HepG2 (cell line): ENCODE results near the gene IGF2BP1. TPM values are rescaled to one million over a fixed set of nuclear protein-coding genes. Genes with fewer than 3 reads are reported as not detected.

Source experiments
- AFF4 ChIP-seq: sonication (generic); formaldehyde crosslinking; IDR thresholded peaks from 2 replicates; pipeline ENCODE4 v1.4.0; 2020; ENCODE audit warnings: missing genetic modification reagents
- CBX2 ChIP-seq, 2 experiments: fragments of 200-600 bp in 1 of 2; sonication (generic); formaldehyde crosslinking in 1 of 2; IDR thresholded peaks; 2 replicates each; pipeline versions ENCODE4 v1.7.0 to v1.8.1; 2018 to 2022; ENCODE audit warnings: low read depth in 2 of 2, low read length in 1 of 2, mild to moderate bottlenecking in 1 of 2, missing genetic modification reagents in 1 of 2
- GFI1 ChIP-seq: sonication (generic); formaldehyde crosslinking; IDR thresholded peaks from 2 replicates; pipeline ENCODE4 v1.5.0; 2020; ENCODE audit warnings: missing genetic modification reagents, mild to moderate bottlenecking, borderline replicate concordance
- GTF2F1 ChIP-seq: fragments of 150-350 bp; IDR thresholded peaks from 2 replicates; pipeline ENCODE4 v1.6.1; 2014; ENCODE audit warnings: low read length
- HDAC2 ChIP-seq: sonication (generic); formaldehyde crosslinking; IDR thresholded peaks from 2 replicates; pipeline ENCODE4 v1.4.0; 2020; ENCODE audit warnings: missing genetic modification reagents
- HMGXB4 ChIP-seq, 2 experiments: sonication (generic) in 1 of 2; formaldehyde crosslinking in 1 of 2; IDR thresholded peaks; 2 replicates each; pipeline versions ENCODE4 v1.4.0 to v1.6.1; 2018 to 2020; ENCODE audit warnings: missing genetic modification reagents in 2 of 2, borderline replicate concordance in 1 of 2, low read depth in 1 of 2, mild to moderate bottlenecking in 1 of 2, missing biosample characterization in 1 of 2
- JDP2 ChIP-seq: sonication (generic); formaldehyde crosslinking; IDR thresholded peaks from 2 replicates; pipeline ENCODE4 v1.8.1; 2022; ENCODE audit warnings: missing genetic modification reagents, borderline replicate concordance
- MXD4 ChIP-seq: IDR thresholded peaks from 2 replicates; pipeline ENCODE4 v1.6.1; 2016; ENCODE audit warnings: mild to moderate bottlenecking, missing biosample characterization, missing genetic modification reagents
- RFXAP ChIP-seq: sonication (generic); formaldehyde crosslinking; IDR thresholded peaks from 2 replicates; pipeline ENCODE4 v1.4.0; 2020; ENCODE audit warnings: missing genetic modification reagents, borderline replicate concordance
- ZGPAT ChIP-seq: IDR thresholded peaks from 2 replicates; pipeline ENCODE4 v1.6.1; 2016; ENCODE audit warnings: mild to moderate bottlenecking
- ZNF12 ChIP-seq: sonication (generic); formaldehyde crosslinking; IDR thresholded peaks from 2 replicates; pipeline ENCODE4 v1.5.0; 2020; ENCODE audit warnings: missing genetic modification reagents
- ZNF232 ChIP-seq: sonication (generic); formaldehyde crosslinking; IDR thresholded peaks from 2 replicates; pipeline ENCODE4 v1.4.0; 2020; ENCODE audit warnings: missing genetic modification reagents, borderline replicate concordance
- ZNF496 ChIP-seq: sonication (generic); formaldehyde crosslinking; IDR thresholded peaks from 2 replicates; pipeline ENCODE4 v1.8.1; 2023; ENCODE audit warnings: mild to moderate bottlenecking, moderate library complexity, missing genetic modification reagents; ENCODE audit not compliant: insufficient replicate concordance
- ZNF597 ChIP-seq: sonication (generic); formaldehyde crosslinking; IDR thresholded peaks from 2 replicates; pipeline ENCODE4 v1.5.0; 2020; ENCODE audit warnings: missing genetic modification reagents
- ZNF841 ChIP-seq: sonication (generic); formaldehyde crosslinking; IDR thresholded peaks from 2 replicates; pipeline ENCODE4 v1.8.1; 2023; ENCODE audit warnings: missing genetic modification reagents, borderline replicate concordance
- polyA plus RNA-seq, 8 experiments: library from polyadenylated mRNA; depleted of rRNA in 3 of 8; stranded (reverse) in 7 of 8; unstranded in 1 of 8; fragments of >200 nt; fragmentation: Illumina TruSeq in 4 of 8; extraction: Trizol in 4 of 8; gene quantifications; 2 replicates each; pipeline versions ENCODE4 v1.2.1 to v1.2.3, GENCODE V29; 2011 to 2016; ENCODE audit warnings: low read depth in 4 of 8, missing spikeins in 1 of 8, mixed read lengths in 1 of 8; ENCODE audit not compliant: insufficient read depth in 1 of 8
- total RNA-seq, 5 experiments: library from RNA; depleted of rRNA; stranded (reverse); fragments of >200 nt; fragmentation: Illumina TruSeq; extraction: Trizol; gene quantifications; 2 replicates each; pipeline ENCODE4 v1.2.3, GENCODE V29; 2016; ENCODE audit warnings: low read depth in 1 of 5
- TF ChIP-seq, protein P1 (sequence below): sonication (generic); formaldehyde crosslinking; IDR thresholded peaks from 2 replicates; pipeline ENCODE4 v1.4.0; 2020; ENCODE audit warnings: low read depth, mild to moderate bottlenecking, missing genetic modification reagents
- TF ChIP-seq, protein P2 (sequence below): sonication (generic); formaldehyde crosslinking; IDR thresholded peaks from 2 replicates; pipeline ENCODE4 v1.4.0; 2020; ENCODE audit warnings: missing genetic modification reagents, mild to moderate bottlenecking, borderline replicate concordance

IGF2BP1 gene
- total and polyA plus RNA-seq, 2 of the 13 experiments (the other 11 are each of a cell fraction or from before 2014, with no cell fraction given) = 29.7 to 75.1 TPM

- no peak for TF ChIP-seq AFF4 (CRISPR knock-in tag)
- no peak for TF ChIP-seq ZNF597 (CRISPR knock-in tag)
- TF ChIP-seq, protein P1, sequence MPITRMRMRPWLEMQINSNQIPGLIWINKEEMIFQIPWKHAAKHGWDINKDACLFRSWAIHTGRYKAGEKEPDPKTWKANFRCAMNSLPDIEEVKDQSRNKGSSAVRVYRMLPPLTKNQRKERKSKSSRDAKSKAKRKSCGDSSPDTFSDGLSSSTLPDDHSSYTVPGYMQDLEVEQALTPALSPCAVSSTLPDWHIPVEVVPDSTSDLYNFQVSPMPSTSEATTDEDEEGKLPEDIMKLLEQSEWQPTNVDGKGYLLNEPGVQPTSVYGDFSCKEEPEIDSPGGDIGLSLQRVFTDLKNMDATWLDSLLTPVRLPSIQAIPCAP (CRISPR knock-in tag) = no peak
- TF ChIP-seq HDAC2 (CRISPR knock-in tag) = no peak
- no peak for TF ChIP-seq ZNF232 (CRISPR knock-in tag)
- no peak for TF ChIP-seq ZNF496
- no peak for TF ChIP-seq ZNF841 (CRISPR knock-in tag)
- TF ChIP-seq, protein P2, sequence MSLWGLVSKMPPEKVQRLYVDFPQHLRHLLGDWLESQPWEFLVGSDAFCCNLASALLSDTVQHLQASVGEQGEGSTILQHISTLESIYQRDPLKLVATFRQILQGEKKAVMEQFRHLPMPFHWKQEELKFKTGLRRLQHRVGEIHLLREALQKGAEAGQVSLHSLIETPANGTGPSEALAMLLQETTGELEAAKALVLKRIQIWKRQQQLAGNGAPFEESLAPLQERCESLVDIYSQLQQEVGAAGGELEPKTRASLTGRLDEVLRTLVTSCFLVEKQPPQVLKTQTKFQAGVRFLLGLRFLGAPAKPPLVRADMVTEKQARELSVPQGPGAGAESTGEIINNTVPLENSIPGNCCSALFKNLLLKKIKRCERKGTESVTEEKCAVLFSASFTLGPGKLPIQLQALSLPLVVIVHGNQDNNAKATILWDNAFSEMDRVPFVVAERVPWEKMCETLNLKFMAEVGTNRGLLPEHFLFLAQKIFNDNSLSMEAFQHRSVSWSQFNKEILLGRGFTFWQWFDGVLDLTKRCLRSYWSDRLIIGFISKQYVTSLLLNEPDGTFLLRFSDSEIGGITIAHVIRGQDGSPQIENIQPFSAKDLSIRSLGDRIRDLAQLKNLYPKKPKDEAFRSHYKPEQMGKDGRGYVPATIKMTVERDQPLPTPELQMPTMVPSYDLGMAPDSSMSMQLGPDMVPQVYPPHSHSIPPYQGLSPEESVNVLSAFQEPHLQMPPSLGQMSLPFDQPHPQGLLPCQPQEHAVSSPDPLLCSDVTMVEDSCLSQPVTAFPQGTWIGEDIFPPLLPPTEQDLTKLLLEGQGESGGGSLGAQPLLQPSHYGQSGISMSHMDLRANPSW (CRISPR knock-in tag) = no peak
- TF ChIP-seq CBX2 (IDR thresholded peaks at IDR 0.05; ENCODE audit: low read depth, low read length) = no peak
- TF ChIP-seq CBX2 (CRISPR knock-in tag; IDR thresholded peaks at IDR 0.05; ENCODE audit: low read depth) = no peak
- TF ChIP-seq MXD4 (CRISPR knock-in tag) = no peak
- TF ChIP-seq ZNF12 (CRISPR knock-in tag) = no peak
- peak; percentile 82 for TF ChIP-seq GFI1 (CRISPR knock-in tag)
- TF ChIP-seq HMGXB4 (CRISPR knock-in tag; IDR thresholded peaks at IDR 0.05; ENCODE audit: borderline replicate concordance in 1 of 2, low read depth in 1 of 2) = no peak
- TF ChIP-seq JDP2 (CRISPR knock-in tag) = no peak
- TF ChIP-seq GTF2F1 = no peak
- no peak for TF ChIP-seq RFXAP
- TF ChIP-seq ZGPAT (CRISPR knock-in tag) = no peak
Observed at GRCh38 chr17:49022391-49022941, 25.3 kb downstream of the IGF2BP1 start (continued).
